Islet precursor cell (in vitro differentiated cells): ENCODE results near the gene B3GALT6.
"Not testable (repeated sequence)": the region's sequence is repeated elsewhere in the genome, so short reads cannot be mapped to it uniquely, and the experiment has no call there.

Experiments used
- DNase-seq: peaks from one replicate; pipeline ENCODE4 v3.0.0-alpha.2; 2018

B3GALT6 gene

DNA sequence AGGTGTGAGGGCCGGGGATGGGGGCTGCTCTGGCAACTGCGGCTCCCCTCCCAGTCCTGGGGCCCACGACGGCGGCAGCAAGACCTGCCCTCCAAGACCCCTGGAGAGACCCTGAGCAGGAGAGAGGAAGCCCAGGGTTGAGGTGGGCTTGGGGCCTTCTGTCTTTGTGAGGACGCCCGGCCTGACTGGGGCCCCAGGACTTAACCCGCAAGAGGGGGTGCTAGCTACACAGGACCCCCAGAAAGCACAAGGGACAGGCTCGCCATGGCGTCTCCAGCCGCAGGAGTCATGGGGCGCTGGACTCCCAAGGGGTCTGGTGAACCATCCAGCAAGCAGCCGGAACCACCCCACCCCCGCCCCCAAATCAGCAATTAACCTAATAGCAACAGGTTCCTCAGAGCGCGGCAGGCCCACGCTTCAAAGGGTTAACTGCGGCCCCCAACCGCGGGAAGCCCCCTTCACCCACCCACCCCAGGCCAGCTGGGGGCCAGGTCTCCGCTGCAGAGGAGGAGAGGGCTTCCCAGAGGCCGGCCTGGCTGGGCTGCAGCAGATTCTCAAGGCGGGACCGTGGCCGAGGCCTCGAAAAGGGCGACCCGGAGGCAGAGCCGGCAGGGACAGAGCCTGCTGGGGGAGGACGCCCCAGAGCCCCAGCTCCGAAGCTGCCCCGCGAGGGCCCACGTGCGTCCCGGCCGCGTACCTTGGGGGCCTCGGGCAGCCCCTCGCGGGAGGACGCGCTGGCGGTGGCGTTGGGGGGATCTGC is 14.0 kb downstream of the B3GALT6 start:
- DNase-seq = no peak

GRCh38 chr1:1246577-1247340 is 14.7 kb downstream of the B3GALT6 start, which contains the start of gene C1QTNF12:
Gene C1QTNF12, minus strand, starts transcription at chr1:1246722. Its CDS starts 32 bp downstream, at chr1:1246690.
- DNase-seq = no peak

- DNase-seq = no peak
Measured at GRCh38 chr1:1247341-1247913, 15.4 kb downstream of the B3GALT6 start.

DNA sequence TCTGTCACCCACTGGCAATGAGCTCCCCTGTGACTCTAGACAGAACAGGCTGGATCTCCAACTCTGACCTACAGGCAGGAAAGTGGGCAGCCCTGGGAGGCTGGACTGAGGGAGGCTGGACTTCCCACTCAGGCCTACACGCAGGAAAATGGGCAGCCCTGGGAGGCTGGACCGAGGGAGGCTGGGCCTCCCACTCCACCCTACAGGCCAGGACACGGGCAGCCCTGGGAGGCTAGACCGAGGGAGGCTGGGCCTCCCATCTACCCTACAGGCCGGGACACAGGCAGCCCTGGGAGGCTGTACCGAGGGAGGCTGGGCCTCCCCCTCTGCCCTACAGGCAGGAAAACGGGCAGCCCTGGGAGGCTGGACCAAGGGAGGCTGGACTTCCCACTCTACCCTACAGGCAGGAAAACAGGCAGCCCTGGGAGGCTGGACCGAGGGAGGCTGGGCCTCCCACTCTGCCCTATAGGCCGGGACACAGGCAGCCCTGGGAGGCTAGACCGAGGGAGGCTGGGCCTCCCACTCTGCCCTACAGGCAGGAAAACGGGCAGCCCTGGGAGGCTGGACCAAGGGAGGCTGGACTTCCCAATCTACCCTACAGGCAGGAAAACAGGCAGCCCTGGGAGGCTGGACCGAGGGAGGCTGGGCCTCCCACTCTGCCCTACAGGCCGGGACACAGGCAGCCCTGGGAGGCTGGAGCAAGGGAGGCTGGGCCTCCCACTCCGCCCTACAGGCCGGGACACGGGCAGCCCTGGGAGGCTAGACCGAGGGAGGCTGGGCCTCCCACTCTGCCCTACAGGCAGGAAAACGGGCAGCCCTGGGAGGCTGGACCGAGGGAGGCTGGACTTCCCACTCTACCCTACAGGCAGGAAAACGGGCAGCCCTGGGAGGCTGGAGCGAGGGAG is 16.2 kb downstream of the B3GALT6 start:
- DNase-seq = not testable (repeated sequence)

- DNase-seq = no peak
Measured at GRCh38 chr1:1250786-1251284, 18.8 kb downstream of the B3GALT6 start.

- DNase-seq = no peak
Measured at GRCh38 chr1:1253314-1253713, 21.3 kb downstream of the B3GALT6 start.

DNA sequence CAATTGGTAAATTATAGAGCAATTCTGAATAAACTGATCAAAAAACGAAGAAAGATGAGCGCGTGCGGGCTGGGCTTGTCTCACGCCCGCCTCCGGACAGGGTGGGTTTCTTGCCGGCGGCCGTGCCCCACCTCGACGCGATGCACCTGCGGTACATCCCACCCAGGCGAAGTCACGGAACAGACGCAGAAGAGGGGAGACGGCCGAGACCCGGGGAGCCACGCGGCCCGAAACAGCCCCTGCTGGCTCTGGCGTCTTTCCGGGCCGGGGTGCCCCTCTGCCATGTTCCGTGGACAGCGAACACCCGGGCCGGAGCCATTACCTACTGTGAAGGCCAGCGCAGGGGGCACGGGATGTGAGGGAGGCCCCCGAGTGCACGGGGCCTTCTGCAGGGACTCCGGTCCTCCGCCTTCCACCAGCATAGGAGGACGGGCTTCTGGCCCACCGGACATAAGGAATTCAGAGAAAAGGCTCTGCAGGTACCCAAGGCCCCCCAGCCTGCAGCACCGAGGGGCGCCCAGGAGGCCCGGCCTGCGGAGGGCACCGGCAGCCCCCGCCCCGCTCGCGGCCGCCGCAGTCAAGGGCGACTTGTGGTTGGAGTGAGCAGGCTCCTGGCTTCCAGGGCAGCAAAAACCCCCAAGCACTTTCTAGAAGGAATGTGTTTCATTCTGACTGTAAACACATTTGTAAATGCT is 22.1 kb downstream of the B3GALT6 start:
- no peak for DNase-seq

DNA sequence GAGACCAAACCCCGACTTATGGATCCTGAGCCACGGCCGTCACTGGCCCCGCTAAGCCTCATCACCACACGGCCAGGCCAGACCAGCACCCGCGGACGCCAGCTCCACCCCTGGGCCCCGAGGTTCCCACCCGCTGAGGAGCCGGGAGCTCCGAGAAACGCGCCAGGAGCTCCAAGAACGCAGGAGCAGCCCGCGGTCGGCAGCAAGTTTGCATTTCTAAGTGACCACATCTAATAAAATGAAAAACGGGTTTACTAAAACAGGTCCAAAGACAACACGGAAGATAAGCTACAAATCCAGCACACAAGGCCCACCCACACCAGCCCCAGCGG is 22.6 kb downstream of the B3GALT6 start:
- DNase-seq = no peak

- no peak for DNase-seq
Measured at GRCh38 chr1:1255078-1255477, 23.0 kb downstream of the B3GALT6 start.

- no peak for DNase-seq
Measured at GRCh38 chr1:1255611-1256010, 23.6 kb downstream of the B3GALT6 start.

DNA sequence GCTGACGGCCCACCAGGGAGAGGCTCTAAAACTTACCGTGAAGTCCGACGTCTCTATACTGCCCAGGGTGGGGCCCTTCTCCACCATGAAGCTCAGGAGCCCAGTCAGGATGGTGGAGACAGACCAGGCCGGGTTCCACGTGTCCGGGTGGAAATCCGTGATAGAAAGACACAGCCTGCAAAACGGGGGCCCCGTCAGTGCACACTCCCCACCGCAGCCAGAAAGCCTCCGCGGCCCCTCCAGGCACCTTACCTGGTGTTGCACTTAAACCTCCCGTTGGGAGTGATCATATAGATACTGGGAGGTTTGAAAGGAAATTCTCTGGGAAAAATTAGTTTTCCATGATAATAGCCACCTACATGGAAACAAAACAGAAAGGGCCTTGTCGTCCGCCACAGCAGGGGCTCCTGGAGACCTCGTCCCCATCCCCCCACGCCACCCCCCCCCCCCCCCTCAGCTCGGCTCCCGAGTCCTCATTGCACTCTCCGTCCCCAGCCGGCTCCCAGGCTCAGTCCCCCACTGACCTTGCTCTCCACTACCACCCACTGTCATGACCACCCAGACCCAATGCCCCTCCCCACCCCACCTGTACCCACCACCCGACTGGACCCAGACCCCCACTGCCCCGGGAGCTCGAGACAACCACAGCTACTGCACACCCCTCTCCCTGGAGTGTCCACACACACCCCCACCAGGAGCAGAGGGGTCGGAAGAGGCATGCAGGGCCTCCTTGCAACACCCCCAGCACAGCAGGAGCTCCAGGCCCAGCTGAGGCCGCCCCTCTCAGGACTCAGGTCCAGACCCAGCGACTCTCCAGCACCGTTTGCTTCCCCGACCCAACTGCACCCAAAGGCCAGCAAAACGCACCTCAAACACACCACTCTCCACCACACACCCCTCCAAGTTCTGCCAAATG is 25.2 kb downstream of the B3GALT6 start:
- no peak for DNase-seq

DNA sequence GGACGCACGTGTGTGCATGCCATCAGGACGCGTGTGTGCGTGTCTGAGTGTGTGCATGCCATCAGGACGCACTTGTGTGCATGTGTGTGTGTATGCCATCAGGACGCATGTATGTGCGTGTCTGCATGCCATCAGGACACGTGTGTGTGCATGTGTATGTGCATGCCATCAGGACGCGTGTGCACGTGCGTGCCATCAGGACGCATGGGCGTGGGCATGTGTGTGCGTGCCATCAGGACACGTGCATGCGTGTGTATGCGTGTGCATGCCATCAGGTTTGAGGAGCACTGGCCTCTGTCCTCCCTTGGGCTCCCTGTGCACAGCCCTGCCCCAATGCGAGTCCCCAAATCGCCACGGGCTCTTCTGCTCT is 27.1 kb downstream of the B3GALT6 start:
- no peak for DNase-seq

- DNase-seq = no peak
Measured at GRCh38 chr1:1259540-1259939, 27.5 kb downstream of the B3GALT6 start.

DNA sequence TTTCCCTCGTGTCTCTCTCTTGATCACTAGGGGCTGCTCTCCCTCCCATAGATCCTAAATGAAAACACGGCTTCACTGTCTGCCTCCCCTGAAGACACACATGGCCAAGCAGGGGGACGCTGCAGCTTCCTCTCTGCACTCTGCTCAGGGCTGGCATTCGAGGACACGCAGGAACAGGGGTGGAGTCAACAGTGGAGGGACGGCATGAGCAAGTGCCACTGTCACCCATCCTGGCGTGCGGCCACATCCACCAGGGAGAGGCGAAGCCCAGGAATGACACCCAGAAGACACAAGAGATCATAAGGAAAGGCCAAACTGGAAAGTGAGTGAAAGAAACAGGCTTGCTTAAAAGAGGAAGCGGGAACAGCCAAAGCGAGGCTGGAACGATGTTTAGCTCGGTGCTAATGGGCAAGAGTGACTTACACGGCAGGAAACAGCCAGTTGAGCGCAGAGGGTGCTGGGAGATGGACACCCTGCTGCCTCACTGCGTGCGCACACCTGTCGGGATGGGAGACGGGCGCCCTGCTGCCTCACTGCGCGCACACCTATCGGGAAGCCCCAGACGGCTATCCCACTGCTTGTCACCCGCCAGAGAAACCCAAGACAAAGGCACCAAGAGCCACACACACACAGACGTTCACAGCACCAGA is 28.0 kb downstream of the B3GALT6 start:
- no peak for DNase-seq

- DNase-seq = no peak
Measured at GRCh38 chr1:1260843-1261560, 29.0 kb downstream of the B3GALT6 start.

- DNase-seq = no peak
Measured at GRCh38 chr1:1262071-1262470, 30.0 kb downstream of the B3GALT6 start.

DNA sequence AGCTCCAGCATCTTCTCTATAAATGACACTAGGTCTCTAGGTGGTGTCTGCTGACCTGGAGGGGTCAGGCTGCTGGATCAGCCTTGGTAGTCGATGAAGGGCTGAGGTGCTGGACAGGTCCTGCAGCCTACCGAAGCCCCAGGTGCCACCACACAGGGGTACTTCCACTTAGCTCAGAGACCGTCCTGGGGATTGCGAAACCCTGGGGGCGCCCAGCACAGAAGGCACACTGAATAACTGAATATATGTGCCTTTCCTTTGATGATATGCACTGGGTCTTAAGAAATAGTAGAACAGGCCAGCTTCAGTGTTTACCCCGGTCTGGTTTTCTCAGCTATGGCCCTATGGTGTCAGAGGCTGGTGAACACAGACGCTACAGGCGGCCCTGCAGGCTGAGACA is 30.7 kb downstream of the B3GALT6 start:
- no peak for DNase-seq

GRCh38 chr1:1264026-1264425 is 32.0 kb downstream of the B3GALT6 start:
- no peak for DNase-seq

GRCh38 chr1:1264868-1265272 is 32.8 kb downstream of the B3GALT6 start:
- DNase-seq = no peak
